Left cardiac atrium (tissue), 4 donors: ENCODE data around the gene RPS6KA2. TPM values are rescaled to one million over a fixed set of nuclear protein-coding genes. Genes with fewer than 3 reads are reported as not detected.
A peak's percentile ranks its signal among the peaks of the same experiment; 100 is the strongest.

Experiments used
- ATAC-seq, 2 donors: fragments of 200-7000 bp; cut with Tn5 transposase; one replicate each; pipeline ENCODE4 v1.9.1; 2020; ENCODE audit warnings: mild to moderate bottlenecking in 2 of 2, moderate library complexity in 2 of 2
- DNase-seq: peaks from one replicate; pipeline ENCODE4 v3.0.0-alpha.2; 2020
- intact Hi-C, 2 donors: fragments of 100-400 bp; cut with DNase I; formaldehyde crosslinking; loops; one replicate each; pipeline versions ENCODE4 v1.14.1 to v1.15.1; 2022 to 2023
- total RNA-seq, 2 donors: library from RNA; stranded (reverse); fragmentation: NEBNext Ultra II Directional; extraction: Animal tissue kit (Norgen Biotek cat#: 25700); gene quantifications; one replicate each; pipeline ENCODE4 v1.2.1, GENCODE V29; 2021
- donor health status: DM: no; HTN: yes; CAD: no.
- donor health status: DM: no; HTN: yes; CAD: no; lungs with severe emphysema.
- donor health status: DM: yes; HTN: yes; CAD: no.
- donor health status: Dilated cardiomyopathy.

RPS6KA2 gene
- total RNA-seq, 2 donors from 2014 or later: 59.6 to 95.7 TPM

GRCh38 chr6:166489301-166490155, 137.5 kb downstream of the RPS6KA2 start:
- DNase-seq: no peak
- no peak for ATAC-seq
- intact Hi-C loops: no loop called here

DNA sequence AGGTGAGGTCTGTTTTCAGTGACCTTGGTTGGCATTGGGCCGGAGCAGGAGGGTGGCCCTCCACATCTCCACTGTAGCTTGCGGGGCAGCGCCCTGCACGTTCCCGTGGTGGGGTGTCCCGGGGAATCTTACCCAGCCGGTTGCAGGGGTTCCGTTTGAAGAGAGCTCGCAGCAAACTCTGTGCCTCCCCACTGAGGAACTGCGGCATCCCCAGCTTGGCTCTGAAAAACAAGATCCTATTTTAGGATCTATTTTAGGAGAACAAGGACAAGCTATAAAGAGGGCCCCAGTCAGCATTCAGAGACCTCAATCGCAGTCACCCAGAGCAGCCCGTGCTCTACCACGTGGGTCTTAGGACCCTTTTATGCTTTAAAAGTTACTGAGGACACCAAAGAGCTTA, 138.3 kb downstream of the RPS6KA2 start:
- DNase-seq (no peak), ATAC-seq (no peak)
- intact Hi-C loops: no loop called here

GRCh38 chr6:166488076-166488685, 138.9 kb downstream of the RPS6KA2 start:
- intact Hi-C loops: no loop called here
- peak; percentile 81 for DNase-seq
- ATAC-seq: peak; percentile 75 to 80

DNA sequence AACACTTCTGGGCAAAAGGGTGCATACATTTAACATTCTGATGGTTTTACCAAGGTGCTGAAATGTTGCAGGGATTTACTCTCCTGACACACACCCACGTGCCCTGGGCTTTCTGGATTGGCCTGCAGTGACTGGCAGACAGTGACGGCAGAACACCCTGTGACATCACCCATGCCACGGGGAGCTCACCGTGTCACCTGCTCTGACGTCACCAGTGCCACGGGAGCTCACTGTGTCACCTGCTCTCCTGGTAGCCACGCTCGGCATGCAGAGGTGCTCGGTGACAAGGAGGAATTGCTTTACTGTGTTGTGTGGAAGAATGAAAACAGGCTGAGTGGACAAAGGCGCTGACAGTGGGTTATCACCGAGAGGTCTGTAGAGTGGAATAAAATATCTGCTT, 139.9 kb downstream of the RPS6KA2 start:
- no peak for ATAC-seq
- no peak for DNase-seq
- intact Hi-C loops: no loop called here

DNA sequence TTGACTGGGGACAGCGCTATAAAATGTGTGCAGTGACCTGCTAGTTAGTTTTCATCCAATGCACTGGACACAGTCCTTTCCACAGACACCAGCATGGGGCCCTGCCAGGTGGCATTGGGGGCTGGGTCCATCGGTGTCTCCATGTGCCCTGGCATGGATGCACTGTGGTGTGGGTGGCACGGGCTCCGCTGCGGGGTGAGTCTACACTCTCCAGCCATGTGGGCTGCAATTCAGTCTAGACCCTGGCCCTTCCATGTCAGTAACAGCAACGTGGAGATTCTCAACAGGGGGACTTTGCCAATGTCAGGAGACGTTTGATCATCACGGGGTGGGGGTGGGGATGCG, 140.5 kb downstream of the RPS6KA2 start:
- intact Hi-C loops: no loop called here
- no peak for DNase-seq
- ATAC-seq: no peak

DNA sequence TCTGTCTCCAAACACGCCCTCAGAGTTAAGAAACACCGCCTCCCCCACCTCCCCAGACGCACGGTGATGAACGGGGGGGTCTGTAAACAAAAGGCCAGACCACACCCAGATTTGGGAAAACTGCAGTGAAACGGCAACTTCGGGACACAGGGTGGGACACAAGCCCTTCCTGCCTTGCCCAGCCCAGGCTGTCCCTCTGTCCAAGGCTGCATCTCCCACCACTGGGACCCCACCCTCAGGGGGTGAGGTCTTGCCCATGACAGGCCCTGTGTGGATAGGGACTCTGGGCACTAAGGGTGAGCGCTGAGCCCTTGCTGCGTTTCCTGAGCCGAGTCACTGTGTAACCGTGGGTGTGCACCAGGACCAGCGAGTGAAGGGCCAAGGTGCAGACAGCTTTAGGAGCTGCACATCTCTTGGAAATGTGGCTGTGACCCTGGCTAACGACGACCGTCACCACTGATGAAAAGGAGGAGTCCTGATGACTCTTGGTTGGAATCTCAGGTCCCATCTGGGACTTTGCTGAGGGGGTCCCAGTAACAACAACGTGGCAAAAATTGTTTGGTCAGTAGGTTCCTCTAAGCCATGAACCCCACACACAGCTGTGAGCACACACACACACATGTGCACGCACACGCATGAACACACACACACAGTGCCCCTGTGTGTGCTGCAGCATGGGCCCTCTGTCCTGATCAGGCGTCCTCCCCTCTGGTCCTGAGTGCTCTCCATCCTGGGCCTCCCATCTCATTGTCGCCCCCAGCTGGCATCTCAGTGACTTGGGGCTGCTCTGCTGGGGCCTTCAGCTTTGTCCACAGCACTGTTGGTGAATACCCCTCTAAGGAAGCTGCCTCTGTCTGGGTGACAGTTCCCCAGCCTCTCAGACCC, 141.2 kb downstream of the RPS6KA2 start:
- ATAC-seq (no peak), DNase-seq (no peak)
- intact Hi-C loops: no loop called here

DNA sequence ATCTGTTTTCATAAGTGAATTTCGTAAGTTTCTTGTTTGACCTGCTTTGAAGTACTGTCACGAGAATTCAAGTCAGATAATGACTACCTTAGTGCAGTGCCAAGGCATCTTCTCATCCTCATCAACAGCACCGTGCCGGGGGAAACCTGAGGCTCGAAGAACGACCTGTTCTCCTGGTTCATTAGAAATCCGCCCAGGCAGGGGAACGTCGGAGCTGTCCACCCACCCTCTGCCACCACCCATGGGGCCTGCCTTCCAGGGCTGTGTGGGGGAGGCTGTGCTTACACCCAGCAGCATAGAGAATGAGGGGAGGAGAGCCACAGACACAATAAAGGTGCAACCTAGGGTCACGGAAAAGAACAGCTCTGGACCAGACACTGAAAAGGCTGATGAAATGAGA, 142.2 kb downstream of the RPS6KA2 start:
- DNase-seq (no peak), ATAC-seq (no peak)
- intact Hi-C loops: no loop called here

DNA sequence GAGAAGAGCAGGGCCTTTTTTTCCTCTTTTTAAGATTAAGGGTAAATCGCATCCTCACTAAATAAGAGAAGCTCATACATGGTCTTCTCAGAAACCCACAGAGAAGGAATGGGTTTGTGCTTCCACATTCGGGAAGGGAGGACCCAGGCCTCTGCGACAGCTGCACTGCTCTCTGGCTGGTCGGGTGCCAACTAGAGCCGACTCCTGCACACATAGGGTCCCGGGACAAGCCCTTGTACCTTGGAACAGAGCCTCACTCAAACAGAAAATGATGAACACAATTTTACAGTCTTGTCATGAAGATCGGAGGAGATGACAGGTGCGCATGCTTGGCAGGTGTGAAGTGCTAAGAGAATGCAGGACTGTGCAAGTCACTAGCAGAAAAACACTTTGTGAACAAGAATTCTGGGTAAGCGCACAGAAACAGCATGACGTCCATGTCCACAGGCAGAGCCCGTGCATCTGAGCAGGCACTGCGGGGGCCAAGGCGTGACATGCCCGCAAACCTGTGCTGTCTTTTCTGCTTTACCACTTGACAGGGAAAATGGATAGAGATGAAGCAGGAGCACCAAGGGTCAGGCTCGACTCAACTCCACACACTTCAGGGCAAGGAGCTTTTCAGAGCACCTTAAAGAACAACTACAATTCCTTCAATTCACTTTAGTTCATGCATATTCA, 143.3 kb downstream of the RPS6KA2 start:
- no peak for ATAC-seq
- intact Hi-C loops: no loop called here
- no peak for DNase-seq

DNA sequence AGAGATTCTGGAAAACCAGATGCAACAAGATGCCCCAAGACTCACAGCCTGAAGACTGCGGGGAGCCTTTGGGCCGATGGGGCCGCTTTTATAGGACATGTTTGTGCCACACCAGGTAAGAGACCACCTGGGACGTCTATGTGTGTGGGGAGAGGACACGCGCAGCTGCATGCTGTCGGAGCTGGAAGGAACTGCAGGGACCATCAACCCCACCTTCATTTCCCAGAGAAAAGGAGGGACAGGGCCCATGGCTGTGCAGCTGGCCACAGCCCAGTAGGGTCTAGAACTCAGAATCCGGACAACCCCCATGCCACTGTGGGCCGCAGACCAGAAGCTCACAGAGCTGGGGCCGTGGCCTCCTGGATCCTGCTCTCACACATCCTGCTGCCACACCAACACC, 144.0 kb downstream of the RPS6KA2 start:
- ATAC-seq: no peak
- intact Hi-C loops: no loop called here
- no peak for DNase-seq

- no peak for ATAC-seq
- intact Hi-C loops: no loop called here
- DNase-seq: no peak
These were observed 148.1 kb downstream of the RPS6KA2 start for GRCh38 chr6:166478782-166479592.

DNA sequence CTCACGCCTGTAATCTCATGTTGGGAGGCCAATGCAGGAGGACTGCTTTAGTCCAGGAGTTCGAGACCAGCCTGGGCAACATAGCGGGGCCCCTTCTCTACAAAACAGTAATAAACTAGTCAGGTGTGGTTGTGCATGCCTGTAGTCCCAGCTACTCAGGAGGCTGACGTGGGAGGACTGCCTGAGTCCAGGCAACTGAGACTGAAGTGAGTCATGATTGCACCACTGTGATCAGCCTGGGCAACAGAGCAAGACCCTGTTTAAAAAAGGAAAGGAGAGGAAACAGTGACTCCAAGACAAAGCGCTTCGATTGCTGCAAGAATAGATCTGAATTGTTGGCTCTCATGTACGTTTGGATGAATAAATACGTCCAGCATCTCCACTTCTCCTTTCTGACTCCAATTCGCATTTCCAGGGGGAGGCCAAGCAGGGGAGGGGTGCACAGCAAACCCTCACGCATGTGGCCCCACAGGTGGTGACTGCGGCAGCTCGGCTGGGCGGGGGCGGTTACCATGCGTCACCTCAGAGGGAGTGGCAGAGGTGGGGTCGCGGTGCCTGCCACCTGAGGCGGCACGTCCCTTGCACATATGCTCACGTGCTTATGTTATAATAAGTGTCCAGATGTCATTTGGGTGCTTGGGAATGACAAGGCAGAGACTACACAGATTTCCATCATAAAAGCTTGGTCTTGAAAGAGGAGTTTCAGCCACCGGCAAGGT, 149.2 kb downstream of the RPS6KA2 start:
- no peak for ATAC-seq
- intact Hi-C loops: no loop called here
- DNase-seq: no peak

DNA sequence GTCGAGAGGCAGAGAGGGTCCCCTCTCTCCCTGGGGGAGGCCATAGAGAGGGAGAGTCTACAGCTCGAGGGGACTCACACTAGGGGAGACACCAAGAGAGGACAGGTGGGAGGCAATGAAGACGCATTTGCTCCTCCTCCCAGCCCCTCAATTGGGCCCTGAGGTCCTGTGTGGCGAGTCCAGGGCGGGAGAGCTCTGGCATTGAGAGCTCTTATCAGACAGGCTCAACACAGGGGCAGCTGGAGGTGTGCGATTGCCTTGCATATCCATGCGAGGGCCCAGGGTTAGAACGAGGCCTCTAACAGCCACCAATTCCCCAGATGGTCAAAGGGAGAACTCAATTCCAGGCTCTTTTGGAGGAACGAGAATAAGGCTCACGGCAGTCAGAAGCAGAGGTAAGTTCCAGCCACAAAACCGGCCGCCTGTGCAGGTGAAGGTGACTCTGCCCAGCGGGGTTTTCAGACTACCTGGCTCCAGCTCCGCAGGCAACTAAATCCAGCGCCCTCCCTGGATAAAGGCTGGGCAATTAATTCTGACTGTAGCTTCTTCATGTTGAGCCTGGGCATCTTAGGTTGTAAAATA, 150.3 kb downstream of the RPS6KA2 start:
- DNase-seq (no peak), ATAC-seq (no peak)
- intact Hi-C loops: no loop called here

- ATAC-seq (no peak), DNase-seq (no peak)
These were observed 150.9 kb downstream of the RPS6KA2 start for GRCh38 chr6:166476061-166476591.

GRCh38 chr6:166474721-166475565, 152.1 kb downstream of the RPS6KA2 start:
- ATAC-seq: no peak
- intact Hi-C loops: no loop called here
- DNase-seq: no peak

More at GRCh38 chr6:166476061-166476591, 150.9 kb downstream of the RPS6KA2 start:
- intact Hi-C loops: no loop called here

- ATAC-seq (no peak), DNase-seq (no peak)
- intact Hi-C loops: no loop called here
These were observed 153.0 kb downstream of the RPS6KA2 start for GRCh38 chr6:166473886-166474571.

- no peak for ATAC-seq
- intact Hi-C loops: no loop called here
- DNase-seq: no peak
These were observed 154.4 kb downstream of the RPS6KA2 start for GRCh38 chr6:166472636-166473035.
